Heart left ventricle (tissue), 13 donors: ENCODE results near the gene SCN5A.

Experiments used
- CTCF ChIP-seq, 12 donors: fragments of 200-600 bp; sonication (generic) in 4 of 12; IDR thresholded peaks; one replicate each; pipeline versions ENCODE4 v1.5.0 to v1.8.0; 2018 to 2022; ENCODE audit warnings: antibody characterized with exemption in 12 of 12, mild to moderate bottlenecking in 5 of 12
- POLR2A ChIP-seq, 2 donors: fragments of 450-650 bp; IDR thresholded peaks; one replicate each; pipeline ENCODE4 v1.6.1; 2017; ENCODE audit warnings: antibody characterized with exemption in 2 of 2, mild to moderate bottlenecking in 2 of 2, moderate library complexity in 2 of 2
- donor health status: ischemic (EF 13 %, LVEDD 7.1; RV severe dilation, severe dysfunction).
- donor health status: DM: no; HTN: yes; CAD: no.
- donor health status: DM: no; HTN: no; CAD: no.
- donor health status: ischemic (EF 25% LVEDD 6.9; RV normal size, moderate dysfunction).
- donor health status: ischemic (EF 25% LVEDD 5.7; RV mildly dilated, moderate dysfunction).
- donor health status: ischemic (EF 35%, LVEDD 5.7; RV mildly dilated, moderate dysfunction).
- donor health status: nonischemic (EF 11% LVEDD 7.7; RV severe dilation, severe dysfunction).
- donor health status: DM: yes; HTN: yes; CAD: no.
- donor health status: PGD.
- donor health status: ischemic (EF 29% LVEDD 5.4; RV normal size, mild dysfunction).
- donor health status: nonischemic (EF 23%, LVEDD 6.1; RV moderate dilation, normal function).

- TF ChIP-seq CTCF (IDR thresholded peaks at IDR 0.05) (no peak), POLR2A (IDR thresholded peaks at IDR 0.05) (no peak)
These were observed 42.9 kb downstream of the SCN5A start for GRCh38 chr3:38606561-38606960.
